Activated CD8-positive, alpha-beta memory T cell treated with anti-CD3 and anti-CD28 coated beads, Interleukin-2, amount 50 U/mL, for 24 hours (primary cell): ENCODE data around the gene RPP25L.

Experiments used
- DNase-seq: peaks from one replicate; pipeline ENCODE4 v3.0.0-alpha.2; 2020; ENCODE audit errors: extremely low read depth

The RPP25L gene

DNA sequence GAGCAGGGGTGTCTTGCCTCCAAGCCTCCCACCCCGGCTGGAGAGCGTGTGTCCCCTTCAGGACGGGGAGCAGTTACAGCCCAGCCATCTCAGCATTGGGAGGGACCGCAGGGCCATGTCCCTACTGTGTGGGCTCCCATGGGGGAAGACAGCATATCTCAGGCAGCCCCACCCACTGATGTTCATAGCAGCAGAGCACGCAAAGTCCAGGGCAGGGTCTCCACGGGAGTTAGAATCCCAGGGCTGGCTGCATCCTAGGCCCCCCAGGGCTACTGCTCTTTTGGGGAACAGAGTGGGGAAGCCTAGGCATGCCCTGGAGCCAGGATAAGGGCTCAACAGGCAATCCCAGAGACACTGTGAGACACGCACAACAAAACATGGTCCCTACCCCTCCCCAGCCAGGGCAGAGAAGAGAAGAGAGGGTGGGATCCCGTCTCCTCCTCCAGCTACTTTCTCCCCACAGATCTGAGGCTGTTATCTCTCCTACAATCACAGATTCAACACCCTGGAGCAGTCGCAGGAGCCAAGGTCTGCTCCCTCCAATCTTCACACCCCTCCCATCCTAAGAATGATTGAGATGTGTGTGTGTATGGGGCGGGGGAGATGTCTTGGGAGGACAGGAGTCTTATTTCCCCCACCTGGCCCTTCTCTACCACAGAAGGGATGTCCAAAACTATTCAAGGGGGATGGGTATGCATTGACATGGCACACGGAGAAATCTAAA lies 25.8 kb downstream of the RPP25L start:
- no peak for DNase-seq

DNA sequence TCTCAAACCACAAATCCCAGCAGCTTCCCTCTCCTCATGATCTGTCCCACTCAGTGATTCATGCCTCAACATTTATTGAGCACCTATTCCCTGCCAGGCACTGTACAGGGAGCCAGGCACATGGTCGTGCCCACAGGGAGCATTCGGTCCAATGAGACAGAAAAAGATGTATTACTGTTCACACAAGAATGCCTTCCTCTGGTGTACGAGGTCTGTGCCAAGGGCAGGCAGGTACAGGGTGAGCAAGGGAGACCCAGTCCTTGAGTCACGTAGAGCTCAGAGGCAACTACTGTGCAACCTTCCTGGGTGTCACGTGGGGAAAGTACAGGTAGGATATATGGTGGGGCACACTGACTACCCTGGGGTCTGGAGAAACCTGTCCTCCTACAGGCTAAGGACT lies 26.9 kb downstream of the RPP25L start:
- no peak for DNase-seq

DNA sequence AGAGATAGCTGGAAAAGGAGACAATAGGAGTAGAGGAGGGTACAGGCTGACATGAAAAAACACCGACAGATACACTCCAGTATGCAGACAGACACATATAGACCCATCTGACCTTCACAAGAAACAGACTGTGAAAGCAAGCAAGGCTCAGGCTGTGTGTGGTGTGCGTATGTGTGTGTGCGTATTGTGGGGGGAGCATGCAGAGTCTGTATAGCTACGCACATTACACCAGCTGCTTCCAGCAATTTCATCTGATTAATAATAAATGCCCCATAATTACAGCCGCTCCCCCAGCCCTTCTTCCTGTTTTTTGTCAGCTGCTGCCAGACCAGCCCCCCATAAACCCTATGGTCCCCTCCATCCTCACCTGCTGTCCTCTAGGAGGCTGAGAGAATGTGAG lies 29.1 kb downstream of the RPP25L start:
- no peak for DNase-seq

DNA sequence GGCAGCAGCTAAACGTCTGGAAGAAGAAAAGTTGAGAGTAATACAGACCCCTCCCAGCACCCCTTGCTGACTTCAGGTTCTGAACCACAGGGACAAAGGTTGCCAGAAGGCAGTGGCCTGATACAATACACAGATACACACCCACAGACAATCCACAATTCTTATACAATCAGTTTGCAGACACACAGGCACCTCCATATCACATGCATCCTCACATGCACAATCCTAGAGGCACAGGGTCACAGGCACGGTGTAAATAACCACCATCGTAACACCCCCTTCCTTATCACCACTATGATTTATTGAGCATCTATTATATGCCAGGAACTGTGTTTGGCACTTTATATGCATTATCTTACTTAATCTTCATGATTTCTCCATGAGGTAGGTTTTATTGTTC lies 30.6 kb downstream of the RPP25L start:
- no peak for DNase-seq

DNA sequence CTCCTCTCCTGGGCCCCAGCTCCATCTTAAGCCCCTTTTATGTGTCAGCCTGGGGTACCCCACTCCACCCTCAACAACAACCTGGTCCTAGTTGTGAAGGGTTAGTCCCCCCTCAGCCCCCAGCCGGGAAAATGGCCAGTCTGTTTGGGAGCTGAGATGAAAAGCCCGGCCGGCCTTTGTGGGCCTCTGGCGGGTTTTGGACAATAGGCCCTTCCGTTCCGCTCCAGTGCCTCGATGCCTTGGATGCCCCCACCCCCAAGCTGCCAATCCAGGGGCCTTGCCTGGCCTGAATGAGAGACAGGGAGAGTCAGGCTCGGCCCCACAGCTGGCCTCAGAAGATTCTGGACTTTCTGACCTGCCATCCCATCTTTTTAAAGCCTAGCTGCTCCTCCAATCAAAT lies 31.5 kb downstream of the RPP25L start:
- DNase-seq, result no peak

DNA sequence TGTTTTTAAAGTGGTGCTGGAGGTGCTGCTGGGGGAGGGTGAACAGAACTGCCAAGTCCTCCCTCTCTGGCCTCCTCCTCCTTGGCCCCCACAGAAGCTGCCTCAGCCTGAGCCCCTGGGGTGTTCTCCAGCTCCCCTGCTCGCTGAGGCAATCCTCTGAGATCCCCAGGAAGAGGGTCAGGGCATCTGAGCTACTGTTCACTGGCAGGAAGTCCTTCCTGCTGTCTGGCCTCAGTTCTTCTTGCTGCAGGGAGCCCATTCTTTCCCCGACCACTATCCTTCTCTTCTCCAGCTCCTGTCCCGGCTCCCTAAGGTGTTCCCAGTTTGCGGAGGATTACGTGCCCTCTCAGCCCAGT lies 32.1 kb downstream of the RPP25L start:
- DNase-seq, result no peak

DNA sequence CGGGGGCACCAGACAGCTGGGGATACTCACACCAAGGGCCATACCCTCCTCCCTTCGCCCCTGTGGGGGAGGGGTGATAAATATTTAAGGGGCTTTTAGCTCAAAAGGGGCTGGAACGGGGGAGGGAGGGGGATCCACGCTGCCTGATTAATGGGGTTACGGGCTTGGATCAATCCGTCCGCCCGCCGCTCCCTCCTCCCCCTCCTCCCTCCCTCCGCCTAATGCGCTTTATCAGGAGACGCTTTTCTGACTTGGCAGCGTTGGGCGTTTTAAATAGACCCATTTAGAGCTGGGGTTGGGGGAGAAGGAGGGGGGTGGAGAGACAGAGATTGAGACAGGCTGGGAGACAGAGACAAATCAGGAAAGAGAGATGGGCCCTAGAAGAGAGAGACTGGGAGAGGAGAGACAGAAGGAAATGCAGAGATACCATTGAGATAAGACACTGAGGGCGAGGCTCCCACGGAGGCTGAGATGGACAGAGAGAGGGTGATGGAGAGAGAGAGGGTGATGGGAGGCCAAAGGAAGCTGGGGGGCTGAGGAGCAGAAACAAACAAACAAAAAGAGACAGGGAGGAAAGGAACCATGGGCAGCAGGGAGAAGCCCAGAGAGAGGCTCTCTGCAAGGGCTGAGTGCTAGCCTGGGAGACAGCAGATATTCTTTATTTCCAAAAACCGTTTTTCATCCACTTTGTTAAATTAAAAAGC lies 32.6 kb downstream of the RPP25L start:
- no peak for DNase-seq

DNA sequence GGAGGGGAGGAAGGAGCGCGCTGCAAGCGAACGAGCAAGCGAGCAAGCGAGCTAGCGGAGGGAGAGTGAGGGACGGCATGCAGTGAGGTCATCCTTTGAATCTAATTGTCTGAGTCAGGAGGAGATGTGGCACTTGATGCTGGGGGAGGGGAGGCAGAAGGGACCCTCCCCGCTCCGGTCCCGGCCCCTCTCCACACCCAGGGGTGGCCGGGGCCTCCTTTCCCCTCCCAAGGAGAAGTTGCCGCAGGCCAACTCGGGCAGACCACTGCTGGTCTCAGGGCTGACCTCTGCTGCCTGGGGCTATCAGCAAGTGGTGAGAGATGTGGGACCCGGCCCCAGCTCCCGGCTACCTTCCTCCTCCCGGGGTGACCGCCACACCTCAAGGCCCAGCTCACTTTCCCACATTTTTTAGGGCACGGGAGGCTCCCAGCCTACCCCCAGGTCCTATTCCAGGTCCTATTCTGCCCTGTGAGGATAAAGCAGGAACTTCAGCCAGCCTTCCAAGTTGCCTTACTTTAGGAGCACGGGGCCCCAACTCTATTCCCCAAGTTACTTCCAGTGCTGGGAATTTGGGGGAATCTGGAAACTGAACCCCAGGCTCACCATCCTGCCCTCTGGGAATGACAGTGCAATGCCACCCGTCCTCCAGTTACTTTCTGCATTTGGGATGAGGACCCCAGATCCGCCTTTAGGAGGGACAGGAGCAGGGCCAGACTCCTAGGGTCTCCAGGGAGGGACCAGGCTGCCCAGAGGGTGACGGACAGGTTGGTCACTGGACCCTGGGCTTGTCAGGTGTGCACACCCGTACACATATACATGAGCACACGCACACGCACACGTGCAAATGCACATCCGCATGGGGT lies 33.4 kb downstream of the RPP25L start:
- no peak for DNase-seq

DNA sequence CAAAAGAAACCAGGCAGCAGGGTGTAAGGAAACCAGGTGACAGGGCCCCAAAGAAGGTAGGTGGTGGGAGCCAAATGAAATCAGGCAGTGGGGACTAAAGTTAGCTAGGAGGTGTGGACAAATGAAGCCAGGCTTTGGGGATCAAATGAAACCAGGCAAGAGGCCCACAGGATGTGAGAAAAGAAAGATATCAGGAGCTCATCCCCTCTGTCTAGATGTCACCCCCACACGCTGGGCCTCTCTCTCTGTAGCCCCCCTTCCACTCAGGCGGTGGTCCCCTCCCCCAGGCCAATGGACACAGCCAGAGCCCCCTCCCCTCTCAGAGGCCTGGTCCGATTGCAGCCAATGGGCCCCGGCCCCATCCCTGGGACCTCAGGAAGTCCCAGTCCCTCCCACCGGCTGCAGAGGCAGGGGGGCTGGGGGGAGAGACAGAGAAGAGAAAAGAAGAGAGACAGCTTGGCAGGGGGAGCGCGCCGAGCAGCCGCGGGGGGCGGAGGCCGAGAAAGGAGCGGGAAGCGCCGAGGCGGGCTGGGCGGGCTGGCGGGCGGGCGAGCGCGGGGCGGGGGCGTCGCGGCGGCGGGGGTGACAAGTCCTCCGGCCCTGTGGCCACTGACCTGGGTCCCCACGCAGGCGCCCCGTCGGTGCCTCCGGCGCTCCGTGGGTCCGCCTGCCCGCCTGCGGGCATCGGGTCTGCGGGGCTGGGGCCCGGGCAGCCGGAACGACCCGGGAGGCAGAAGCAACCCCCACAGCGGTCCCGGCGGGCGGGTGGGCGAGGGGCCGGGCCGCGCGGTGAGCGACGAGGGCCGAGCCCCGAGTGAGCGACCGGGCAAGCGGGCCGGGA lies 34.3 kb downstream of the RPP25L start:
- DNase-seq, result no peak

DNA sequence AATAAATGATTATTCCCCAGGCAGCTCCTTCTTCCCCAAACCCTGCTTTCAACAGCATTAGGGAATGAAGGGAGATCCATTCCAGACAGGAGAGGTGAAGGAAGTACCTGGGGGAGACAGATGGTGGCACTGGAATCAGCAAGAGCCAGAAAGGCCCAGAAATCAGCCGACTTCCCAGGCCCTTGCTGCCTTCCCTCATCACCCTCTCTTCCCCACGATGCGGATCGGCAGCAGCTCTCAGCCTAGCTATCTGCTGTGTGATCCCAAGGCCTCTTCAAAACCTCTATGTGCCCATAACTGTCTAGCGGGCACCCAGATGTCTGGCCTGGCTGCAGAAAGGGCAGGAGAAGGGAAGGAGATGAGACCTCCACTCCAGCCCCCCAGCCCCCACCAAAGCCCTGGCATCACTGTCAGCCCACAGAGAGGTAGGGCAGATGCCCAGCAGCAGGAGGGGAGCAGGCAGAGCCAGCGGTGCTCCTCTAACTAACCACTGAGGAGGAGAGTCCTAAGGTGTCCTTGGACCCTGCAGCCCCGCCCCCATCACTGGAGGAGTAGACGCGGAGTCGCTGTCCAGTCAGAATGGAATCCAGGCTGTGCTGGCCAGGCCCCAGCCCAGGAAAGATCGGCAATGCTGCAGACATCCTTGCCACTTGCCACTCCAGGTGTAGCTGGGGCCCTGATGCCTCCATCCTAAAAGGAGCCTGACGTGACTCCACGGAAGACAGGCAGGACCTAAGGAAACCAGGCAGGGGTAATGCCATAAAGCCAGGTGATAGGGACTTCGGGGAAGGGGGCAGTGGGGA lies 35.1 kb downstream of the RPP25L start:
- DNase-seq, result no peak

DNA sequence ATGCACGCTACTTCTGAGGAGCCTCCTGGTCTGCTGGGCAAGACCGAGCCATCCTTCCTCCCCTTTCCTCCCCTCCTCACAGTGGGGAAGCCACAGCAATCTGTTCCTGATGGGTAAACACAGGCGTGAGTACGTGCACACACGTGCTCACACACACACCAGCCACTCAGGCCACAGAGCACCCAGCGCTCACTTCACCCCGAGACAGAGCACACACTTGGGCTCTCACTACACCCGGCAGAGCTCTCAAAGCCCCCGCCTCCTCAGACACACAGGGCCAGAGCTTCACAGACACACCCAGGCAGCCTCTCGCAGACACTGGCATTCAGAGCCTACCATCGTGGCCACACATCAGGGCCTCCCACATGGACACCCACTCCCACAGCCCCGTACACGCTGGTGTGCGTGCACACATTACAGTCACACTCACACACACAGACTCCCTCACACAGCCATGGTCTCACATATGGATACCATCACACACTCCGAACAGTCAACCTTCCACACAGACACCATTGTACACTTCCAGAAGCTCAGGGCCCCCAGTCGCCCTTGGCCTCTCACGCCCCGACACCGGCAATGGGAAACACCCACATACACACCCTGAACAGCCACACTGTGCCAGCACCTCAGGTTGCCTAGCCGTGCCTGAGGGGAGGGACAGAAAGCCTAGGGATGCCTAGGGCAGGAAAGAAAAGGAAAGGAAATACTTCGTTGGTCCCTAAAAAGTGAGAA lies 35.9 kb downstream of the RPP25L start:
- no peak for DNase-seq

DNA sequence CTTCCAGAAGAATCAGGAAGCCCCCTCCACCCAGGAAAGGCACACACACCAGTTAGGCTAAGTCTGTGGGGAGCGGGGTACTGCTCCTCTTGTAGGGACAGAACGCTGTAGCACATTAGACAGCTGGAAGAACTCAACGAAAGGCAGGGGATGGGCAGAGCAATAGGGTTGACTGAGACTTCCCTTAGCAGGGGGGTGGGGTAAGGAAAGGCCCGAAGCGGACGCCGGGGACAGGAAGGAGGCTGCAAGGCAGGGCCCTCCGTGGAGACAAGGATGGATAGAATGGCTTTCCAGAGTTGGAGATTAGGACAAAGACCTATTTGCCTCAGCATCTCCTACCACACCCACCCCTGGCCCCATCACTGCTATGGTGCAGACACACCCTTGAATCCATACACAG lies 36.7 kb downstream of the RPP25L start:
- no peak for DNase-seq

DNA sequence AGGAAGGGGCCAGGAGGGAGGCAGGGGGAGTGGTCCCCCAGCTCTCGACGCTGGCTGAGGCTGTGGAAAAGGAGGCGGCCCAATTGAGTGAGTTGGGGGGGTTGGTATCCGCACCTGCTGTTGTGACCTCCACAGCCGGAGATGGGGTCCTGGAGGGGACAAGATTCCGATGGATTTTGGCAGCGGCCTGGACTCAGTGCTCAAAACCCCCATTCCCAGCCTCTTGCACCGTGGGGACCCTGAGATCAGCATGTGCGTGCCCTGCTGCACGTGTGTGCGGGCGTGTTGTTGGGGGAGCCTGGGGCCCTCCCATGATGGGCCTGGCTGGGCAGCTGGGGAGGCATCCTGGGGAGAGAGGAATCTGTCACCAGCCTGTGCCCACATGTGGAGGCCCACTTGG lies 37.3 kb downstream of the RPP25L start:
- DNase-seq, result no peak

DNA sequence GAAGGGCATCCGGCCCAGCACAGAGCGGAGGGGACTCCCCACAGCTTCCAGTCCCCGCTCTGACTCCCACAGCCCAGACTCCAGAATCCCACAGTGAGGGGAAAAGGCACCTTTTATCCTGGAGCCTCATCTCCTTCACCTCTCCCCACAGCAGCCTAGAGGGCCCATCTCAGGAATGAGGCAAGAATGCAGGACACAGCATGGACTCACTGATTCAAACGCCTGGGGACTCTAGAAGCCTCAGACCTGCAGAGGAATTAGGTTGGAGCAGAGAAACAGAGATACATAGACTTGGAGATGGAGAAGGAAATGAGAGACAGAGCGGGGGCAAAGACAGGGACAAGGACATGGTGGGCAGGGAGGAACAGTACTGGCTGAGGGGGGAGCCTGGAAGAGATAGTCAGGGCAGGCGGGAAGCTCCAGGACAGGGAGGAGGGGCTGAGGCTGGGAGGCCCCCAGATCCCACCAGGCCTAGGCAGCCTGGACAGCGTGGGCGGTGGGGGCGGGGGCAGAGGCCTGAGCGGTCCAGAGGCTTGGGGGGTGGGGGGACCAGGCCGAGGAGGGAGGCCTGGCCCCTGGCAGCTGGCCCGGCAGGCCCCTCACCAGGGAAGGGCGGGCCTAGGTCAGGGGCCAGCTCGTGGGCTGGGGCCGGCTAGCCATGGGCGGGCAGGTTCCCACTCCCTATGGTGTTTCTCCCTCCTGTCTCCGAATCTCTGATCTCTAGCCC lies 38.1 kb downstream of the RPP25L start:
- no peak for DNase-seq

DNA sequence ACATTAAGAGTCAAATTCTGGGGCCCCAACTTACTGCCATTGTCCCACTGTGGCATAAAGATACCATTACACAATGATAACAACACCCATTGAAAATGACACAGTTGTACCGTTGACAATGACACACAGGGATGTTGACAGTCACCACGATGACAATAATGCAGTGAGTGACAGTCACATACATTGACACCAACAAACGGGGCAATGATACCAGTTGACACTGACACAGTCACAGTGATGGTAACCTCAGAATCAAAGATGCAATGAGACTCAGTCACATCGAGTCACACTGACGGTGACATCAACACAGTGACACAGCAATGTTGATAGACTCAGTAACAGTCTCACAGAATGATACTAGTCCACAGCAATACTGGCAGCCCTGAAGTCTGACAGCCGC lies 39.3 kb downstream of the RPP25L start:
- no peak for DNase-seq

DNA sequence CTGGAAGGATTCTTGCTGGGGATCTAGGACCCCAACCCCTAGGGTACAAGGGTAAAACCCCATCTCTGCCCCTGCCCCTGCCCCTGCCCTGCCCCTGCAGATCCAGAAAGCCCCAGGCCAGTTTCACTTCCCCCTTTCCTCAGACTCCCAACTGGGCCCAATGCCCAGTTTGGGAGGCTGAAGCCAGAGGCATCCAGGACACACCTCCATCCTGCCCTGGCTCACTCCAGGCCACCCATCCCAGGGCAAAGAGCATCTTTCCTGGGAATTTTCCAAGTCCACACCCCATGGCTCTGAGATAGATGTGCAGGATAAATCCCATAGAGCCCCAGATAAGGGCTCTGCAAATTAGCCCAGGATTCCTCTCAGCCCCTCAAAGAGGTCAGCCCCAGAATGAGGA lies 39.8 kb downstream of the RPP25L start:
- DNase-seq, result no peak

DNA sequence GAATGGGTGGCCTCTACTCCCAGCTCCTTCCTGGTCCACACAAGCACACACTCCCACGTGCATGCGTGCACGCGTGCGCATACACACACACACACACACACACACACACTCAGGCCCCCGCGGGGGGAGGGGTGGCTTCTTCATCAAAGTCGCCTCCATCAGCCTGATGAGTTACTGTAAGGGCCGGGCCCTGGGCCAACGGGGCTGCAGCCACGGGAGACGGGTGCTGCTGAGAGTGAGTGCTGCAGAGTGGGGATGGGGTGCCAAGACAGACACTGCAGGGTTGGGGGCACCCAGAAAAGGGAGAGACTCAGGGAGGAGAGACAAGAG lies 40.5 kb downstream of the RPP25L start:
- no peak for DNase-seq

DNA sequence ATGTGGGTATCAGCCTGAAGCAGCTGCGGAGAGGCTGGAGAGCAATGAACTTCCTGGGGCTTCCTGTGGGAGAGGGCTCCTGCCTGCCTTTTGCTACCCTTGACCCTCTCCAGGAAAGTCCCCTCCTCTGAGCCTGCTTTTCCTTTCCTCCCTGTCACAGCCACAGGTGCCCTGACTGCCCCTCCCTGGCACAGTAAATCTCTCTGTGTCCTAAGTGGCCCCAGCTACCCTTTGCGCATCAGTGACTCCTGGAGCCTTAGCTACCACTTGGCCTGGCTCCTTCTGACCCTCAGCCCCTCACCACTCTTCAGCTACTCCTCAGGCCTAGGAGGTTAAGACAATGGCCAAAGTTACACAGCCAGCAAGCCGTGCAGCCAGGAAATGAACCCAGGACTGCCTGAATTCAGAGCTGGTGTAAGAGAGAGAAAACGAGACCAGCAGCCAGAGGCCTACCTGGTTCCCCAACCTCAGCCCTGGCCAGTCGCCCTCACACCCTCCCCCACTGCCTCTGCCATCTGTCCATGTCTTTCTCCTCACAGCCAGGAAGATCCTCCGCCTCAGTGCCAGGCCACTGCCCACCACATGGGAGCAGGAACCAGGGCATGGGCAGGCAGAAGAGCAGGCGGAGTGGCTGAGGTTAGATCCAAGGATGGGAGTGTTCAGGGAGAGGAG lies 41.0 kb downstream of the RPP25L start:
- no peak for DNase-seq

DNA sequence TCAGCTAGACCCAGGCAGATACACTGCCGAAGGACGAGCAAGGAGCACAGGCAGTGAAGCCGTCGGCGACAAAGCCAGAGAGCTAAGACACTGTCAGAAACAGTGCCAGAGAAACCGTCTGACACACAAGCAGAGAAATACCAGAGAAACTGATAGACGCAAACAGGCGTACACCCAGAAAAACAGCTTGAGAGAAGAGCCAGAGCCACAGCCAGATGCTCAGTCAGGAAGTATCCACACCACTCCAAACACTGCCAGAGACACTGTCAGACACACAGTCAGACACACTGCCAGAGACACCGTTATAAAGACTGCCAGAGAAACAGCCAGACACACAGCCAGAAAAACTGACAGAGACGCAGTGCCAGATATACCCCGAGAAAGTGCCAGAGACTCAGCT lies 41.5 kb downstream of the RPP25L start:
- DNase-seq, result no peak
